ENCODE results near the gene TEC. TPM values are rescaled to one million over a fixed set of nuclear protein-coding genes. Genes with fewer than 3 reads are reported as not detected.

The TEC gene
- total and polyA plus RNA-seq, 2 donors from 2014 or later: 1.1 to 5.9 TPM

DNA sequence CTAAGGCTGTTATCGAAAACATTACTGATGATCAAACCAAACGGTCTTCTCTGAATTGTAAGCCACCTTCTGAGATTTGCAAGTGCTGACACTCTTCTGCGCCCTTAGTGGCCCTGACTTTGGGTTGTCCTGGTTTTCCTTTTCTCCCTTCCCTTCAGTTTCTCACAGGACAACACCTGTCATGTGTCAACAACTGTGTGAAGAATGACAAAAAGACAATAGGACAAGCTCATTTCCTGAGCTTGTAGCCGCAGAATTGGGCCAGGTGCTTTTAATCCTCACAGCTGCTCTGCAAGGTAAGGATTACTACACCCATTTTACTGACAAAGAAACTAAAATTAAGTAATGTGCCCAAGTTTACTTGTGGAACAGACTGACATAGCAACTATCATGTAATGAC is 90.7 kb downstream of the TEC start:
- intact Hi-C loops (cut with DNase I): no loop called here
- Histone ChIP-seq H3K9ac (ENCODE audit: low read length in 3 of 3) (no peak overlapping the region), H3K4me1 (ENCODE audit: control insufficient read depth in 2 of 3, insufficient read depth in 2 of 3, low read depth in 1 of 3, low read length in 3 of 3) (no peaks in the 10 kb centered on the region), H3K27me3 (ENCODE audit: control insufficient read depth, insufficient read depth, low read length) (no peaks in the 10 kb centered on the region), H3K9me3 (ENCODE audit: control insufficient read depth in 2 of 3, insufficient read depth in 1 of 3, low read length in 3 of 3) (no peaks in the 10 kb centered on the region), H3K36me3 (ENCODE audit: control insufficient read depth in 2 of 3, insufficient read depth in 3 of 3, low read length in 3 of 3) (no peaks in the 10 kb centered on the region), H3K4me3 (ENCODE audit: low read length in 3 of 3) (no peak overlapping the region), H3K27ac (ENCODE audit: low read depth in 2 of 2, low read length in 2 of 2) (no peak overlapping the region)
- DNase-seq (no peak), FAIRE-seq (no peak)
- TF ChIP-seq, protein P1, sequence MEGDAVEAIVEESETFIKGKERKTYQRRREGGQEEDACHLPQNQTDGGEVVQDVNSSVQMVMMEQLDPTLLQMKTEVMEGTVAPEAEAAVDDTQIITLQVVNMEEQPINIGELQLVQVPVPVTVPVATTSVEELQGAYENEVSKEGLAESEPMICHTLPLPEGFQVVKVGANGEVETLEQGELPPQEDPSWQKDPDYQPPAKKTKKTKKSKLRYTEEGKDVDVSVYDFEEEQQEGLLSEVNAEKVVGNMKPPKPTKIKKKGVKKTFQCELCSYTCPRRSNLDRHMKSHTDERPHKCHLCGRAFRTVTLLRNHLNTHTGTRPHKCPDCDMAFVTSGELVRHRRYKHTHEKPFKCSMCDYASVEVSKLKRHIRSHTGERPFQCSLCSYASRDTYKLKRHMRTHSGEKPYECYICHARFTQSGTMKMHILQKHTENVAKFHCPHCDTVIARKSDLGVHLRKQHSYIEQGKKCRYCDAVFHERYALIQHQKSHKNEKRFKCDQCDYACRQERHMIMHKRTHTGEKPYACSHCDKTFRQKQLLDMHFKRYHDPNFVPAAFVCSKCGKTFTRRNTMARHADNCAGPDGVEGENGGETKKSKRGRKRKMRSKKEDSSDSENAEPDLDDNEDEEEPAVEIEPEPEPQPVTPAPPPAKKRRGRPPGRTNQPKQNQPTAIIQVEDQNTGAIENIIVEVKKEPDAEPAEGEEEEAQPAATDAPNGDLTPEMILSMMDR (IDR thresholded peaks at IDR 0.05; ENCODE audit: borderline replicate concordance, extremely low read depth, insufficient read depth): no peak

DNA sequence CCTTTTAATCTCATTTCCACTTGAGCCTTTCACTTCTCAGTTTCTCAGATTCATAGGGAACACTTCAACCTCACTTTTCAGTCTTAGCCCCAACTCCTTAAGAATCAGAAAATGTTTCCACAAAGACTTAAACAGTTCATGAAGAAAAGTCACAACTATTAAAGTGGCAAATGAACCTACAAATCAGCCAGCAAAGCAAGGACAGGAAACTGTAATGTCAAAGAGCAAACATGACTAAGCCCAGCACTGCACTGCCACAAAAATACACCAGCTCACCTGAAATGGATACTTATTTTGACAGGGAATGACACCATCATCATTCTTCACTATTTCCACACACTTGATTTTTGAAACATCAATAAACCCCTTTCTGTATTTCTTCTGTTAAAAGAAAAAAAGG is 93.8 kb downstream of the TEC start:
- no peak for FAIRE-seq
- intact Hi-C loops (cut with DNase I): no loop called here

DNA sequence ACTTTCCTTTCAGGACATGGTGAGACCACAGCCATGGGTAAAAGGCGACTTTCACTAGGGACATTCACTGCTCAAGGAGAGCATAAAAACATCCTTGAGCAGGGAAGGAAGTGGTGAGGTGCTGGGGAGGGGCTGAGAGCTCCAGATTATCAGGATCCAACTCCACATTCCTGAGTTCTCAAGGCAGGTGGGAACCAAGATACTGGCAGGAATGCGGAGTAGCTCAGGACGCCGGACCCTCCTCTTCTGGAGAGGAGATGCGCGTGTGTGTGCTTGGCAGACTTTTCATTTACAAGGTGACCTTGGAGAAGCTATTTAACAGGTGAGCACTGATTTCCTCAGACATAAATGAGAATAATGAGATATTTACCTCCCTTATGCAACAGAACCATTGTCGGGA is 94.3 kb downstream of the TEC start:
- FAIRE-seq: no peak
- intact Hi-C loops (cut with DNase I): no loop called here
- no peak overlapping the region for H3K4me3 ChIP-seq (ENCODE audit: low read length in 3 of 3)
- DNase-seq: no peak
- H3K27me3 ChIP-seq (ENCODE audit: control insufficient read depth, insufficient read depth, low read length): no peaks in the 10 kb centered on the region
- no peak overlapping the region for H3K27ac ChIP-seq (ENCODE audit: low read depth in 2 of 2, low read length in 2 of 2)
- H3K36me3 ChIP-seq (ENCODE audit: control insufficient read depth in 2 of 3, insufficient read depth in 3 of 3, low read length in 3 of 3): no peaks in the 10 kb centered on the region
- no peaks in the 10 kb centered on the region for H3K9me3 ChIP-seq (ENCODE audit: control insufficient read depth in 2 of 3, insufficient read depth in 1 of 3, low read length in 3 of 3)
- H3K4me1 ChIP-seq (ENCODE audit: control insufficient read depth in 2 of 3, insufficient read depth in 2 of 3, low read depth in 1 of 3, low read length in 3 of 3): peaks cover 0 to 6% (median 0%) of the 10 kb centered on the region in 3 donors
- TF ChIP-seq, protein P1 (IDR thresholded peaks at IDR 0.05; ENCODE audit: borderline replicate concordance, extremely low read depth, insufficient read depth): no peak
- no peak overlapping the region for H3K9ac ChIP-seq (ENCODE audit: low read length in 3 of 3)

More for the DNA sequence above, 93.8 kb downstream of the TEC start:
- H3K9ac ChIP-seq (ENCODE audit: low read length in 3 of 3): no peak overlapping the region
- H3K4me1 ChIP-seq (ENCODE audit: control insufficient read depth in 2 of 3, insufficient read depth in 2 of 3, low read depth in 1 of 3, low read length in 3 of 3): peaks cover 0 to 6% (median 0%) of the 10 kb centered on the region in 3 donors
- TF ChIP-seq, protein P1 (IDR thresholded peaks at IDR 0.05; ENCODE audit: borderline replicate concordance, extremely low read depth, insufficient read depth): no peak
- H3K9me3 ChIP-seq (ENCODE audit: control insufficient read depth in 2 of 3, insufficient read depth in 1 of 3, low read length in 3 of 3): no peaks in the 10 kb centered on the region
- no peak for DNase-seq
- no peak overlapping the region for H3K27ac ChIP-seq (ENCODE audit: low read depth in 2 of 2, low read length in 2 of 2)
- no peaks in the 10 kb centered on the region for H3K27me3 ChIP-seq (ENCODE audit: control insufficient read depth, insufficient read depth, low read length)
- H3K36me3 ChIP-seq (ENCODE audit: control insufficient read depth in 2 of 3, insufficient read depth in 3 of 3, low read length in 3 of 3): no peaks in the 10 kb centered on the region
- no peak overlapping the region for H3K4me3 ChIP-seq (ENCODE audit: low read length in 3 of 3)
